GM12864 (cell line): Measurements from ENCODE around the gene ROPN1.
"Not testable (repeated sequence)": the region's sequence is repeated elsewhere in the genome, so short reads cannot be mapped to it uniquely, and the experiment has no call there.

Experiments
- DNase-seq: peaks from one replicate; pipeline ENCODE4 v3.0.0-alpha.2; 2011; ENCODE audit warnings: low read depth
- H3K4me3 ChIP-seq: 2 replicates; pipeline ENCODE4 v1.5.1; 2011; ENCODE audit warnings: mild to moderate bottlenecking, low read depth, low read length, control low read depth
- CTCF ChIP-seq: IDR thresholded peaks from 2 replicates; pipeline ENCODE4 v1.5.1; 2011; ENCODE audit warnings: low read depth, mild to moderate bottlenecking, moderate library complexity, low read length, control low read depth, inconsistent platforms; ENCODE audit errors: missing control alignments

The ROPN1 gene

DNA sequence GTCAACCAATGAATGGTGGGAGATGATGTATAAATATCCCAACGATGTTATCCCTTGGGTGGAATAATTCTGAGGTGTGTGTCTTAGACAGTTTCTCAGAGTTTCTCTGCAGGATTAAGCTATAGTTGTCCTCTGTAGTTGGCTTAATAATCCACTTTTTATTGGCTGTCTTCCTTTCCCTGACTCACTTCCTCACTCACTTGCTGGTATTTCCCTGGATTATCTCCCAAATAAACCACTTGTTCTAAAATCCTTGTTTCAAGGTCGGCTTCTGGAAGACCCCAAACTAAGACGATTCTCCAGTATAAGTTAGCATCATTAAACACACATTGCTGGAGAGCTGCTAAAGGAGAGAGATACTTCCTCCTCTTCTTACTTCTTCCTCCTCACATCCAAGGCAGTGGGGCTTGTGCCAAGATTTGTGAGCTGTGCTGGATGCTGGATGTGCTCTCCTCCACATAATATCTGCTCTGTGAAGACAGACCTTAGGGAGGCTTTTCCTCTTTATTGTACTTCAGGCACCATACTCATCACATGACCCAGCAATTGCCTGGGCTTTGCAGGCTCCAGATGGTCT lies 22.5 kb upstream of the ROPN1 start:
- DNase-seq, result no peak
- TF ChIP-seq CTCF, result no peak
- H3K4me3 ChIP-seq, result no peak overlapping the region

DNA sequence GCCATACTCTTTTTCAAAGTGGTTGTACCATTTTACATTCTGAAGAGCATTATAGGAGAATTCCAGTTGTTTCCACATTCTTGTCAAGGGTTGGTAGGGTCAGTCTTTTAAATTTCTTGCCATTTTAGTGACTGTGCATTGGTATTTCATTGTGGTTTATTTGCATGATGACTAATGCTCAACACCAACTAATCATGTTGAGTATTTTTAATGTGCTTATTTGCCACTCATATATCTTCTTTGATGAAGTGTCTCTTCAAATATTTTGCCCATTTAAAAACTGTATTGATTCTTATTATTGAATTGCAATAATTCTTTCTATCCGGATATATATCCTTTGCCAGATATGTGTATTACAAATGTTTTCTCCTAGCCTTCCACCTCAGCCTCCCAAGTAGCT lies 16.4 kb upstream of the ROPN1 start:
- not testable (repeated sequence) for H3K4me3 ChIP-seq, DNase-seq

DNA sequence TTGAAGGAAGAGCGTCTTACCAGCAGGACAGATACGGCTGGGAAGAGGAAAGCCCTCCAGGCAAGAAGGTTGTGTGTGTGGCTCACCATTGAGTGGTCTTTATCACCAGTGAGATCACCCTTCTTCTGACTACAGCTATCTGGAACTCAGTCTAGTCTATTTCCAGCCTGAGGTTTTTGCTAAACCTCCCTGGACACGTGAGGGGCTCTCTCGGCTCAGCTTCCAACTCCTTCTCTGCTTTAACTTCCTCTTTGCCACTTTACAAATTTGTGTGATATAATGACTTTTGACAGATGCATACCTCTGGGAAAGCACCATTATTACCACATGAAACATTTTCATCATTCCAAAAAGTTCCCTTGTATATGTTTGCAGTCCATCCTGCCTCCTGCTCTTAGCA lies 15.3 kb upstream of the ROPN1 start:
- TF ChIP-seq CTCF, result no peak
- no peak for DNase-seq
- no peak overlapping the region for H3K4me3 ChIP-seq

DNA sequence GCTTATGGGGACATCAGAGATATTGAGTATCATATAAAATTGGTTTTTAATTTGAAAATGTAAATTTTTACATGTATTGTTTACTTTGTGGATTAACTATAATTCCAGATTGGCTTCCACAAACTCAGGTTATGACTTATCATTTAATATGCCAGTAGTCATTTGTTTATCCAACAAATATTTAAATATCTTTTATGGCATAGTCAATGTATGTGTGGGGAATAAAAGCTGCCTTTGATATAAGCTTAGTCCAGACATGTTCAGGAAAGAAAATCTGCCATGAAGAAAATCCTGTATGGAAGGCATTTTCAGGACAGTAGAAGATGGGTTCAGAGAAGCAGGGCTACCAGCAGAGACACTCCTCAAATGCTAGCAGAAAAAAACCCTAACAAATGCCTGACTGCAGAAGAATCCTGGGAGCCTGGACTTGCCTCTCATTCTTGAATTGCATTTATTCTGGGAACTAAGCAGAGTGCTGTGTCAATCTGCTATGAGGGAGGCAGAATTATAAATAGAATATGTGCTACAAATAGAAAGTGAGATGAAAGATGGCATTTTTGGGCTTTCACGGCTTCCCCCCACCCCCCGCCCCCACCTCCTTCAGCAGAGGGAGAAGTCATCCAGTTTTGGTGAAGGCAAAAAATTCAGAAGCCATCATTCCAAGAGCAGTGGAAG lies 10.6 kb upstream of the ROPN1 start:
- not testable (repeated sequence) for H3K4me3 ChIP-seq, DNase-seq

DNA sequence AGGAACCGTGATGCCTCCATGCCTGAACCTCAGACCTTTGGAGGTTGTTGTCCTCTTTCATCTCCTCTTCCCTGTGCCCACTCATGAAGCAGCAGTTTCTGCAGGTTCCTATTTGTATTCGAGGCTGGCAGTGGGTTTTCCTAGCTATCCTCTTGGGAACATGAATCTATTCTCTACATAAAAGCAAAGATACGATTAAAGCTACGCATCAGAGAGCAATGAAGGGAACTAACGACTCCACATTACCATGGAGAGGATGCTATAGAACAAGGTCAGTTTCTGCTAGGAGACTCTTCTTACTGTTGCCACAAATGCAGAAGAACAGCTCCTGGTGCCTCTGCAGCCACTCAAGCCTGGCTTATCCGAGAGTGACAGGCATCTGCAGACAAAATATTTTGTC lies 9.4 kb upstream of the ROPN1 start:
- H3K4me3 ChIP-seq, DNase-seq: not testable (repeated sequence)

GRCh38 chr3:123997543-123997942 lies 5.6 kb upstream of the ROPN1 start:
- TF ChIP-seq CTCF, result no peak
- no peak overlapping the region for H3K4me3 ChIP-seq
- no peak for DNase-seq

DNA sequence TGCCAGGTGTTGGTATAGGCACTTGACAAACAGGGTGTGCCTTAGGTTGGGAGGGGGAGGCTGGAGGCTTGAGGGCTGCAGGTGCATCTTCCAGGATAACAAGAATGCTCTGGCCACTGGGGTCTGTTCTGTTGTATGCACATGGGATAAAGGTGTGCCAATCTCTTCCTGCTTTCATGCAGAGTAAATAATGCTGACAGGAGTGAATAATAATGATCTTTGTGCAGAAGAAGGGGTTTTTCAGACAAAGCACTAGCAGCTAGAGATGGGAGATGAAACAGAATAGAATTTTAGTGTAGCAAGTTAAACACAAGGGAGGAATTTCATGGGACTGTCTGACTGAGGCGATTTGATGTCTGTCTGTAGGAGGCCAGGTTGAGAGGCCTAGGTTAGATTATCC lies 1.9 kb upstream of the ROPN1 start:
- DNase-seq, result no peak
- no peak overlapping the region for H3K4me3 ChIP-seq
- TF ChIP-seq CTCF, result no peak

GRCh38 chr3:123986427-123986826 lies 5.5 kb downstream of the ROPN1 start:
- DNase-seq, result no peak
- H3K4me3 ChIP-seq, result no peak overlapping the region
- no peak for TF ChIP-seq CTCF
